Measurements from ENCODE around the gene MIS18A. TPM values are rescaled to one million over a fixed set of nuclear protein-coding genes. Genes with fewer than 3 reads are reported as not detected.

MIS18A gene
- total RNA-seq, 2 donors from 2014 or later: 13.5 to 36.2 TPM

DNA sequence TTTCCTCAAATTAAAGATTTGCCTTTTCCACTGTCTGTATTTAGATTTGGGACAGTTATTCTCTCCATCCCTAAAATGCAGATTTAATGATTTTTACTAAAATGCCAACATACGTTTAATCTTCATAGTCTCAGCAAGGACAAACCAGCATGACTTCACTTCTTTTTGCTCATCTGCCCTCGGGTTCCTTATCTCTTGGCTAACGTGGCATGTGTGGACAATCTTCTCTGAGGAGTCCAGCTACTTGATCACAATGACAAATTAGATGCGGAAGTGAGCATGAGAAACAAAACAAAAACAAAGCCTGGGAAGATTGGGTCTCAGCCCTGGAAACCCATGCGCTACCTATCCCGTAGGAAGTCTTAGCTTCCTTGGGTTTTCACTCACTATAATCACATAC is 20.8 kb upstream of the MIS18A start:
- H3K9ac ChIP-seq (ENCODE audit: low read depth in 2 of 2, low read length in 2 of 2): no peak overlapping the region
- no peaks in the 10 kb centered on the region for H3K27me3 ChIP-seq
- no peaks in the 10 kb centered on the region for H3K9me3 ChIP-seq
- no peak for DNase-seq
- H3K4me3 ChIP-seq: no peak overlapping the region
- no peaks in the 10 kb centered on the region for H3K36me3 ChIP-seq
- no peak overlapping the region for H3K27ac ChIP-seq
- TF ChIP-seq, protein P1, sequence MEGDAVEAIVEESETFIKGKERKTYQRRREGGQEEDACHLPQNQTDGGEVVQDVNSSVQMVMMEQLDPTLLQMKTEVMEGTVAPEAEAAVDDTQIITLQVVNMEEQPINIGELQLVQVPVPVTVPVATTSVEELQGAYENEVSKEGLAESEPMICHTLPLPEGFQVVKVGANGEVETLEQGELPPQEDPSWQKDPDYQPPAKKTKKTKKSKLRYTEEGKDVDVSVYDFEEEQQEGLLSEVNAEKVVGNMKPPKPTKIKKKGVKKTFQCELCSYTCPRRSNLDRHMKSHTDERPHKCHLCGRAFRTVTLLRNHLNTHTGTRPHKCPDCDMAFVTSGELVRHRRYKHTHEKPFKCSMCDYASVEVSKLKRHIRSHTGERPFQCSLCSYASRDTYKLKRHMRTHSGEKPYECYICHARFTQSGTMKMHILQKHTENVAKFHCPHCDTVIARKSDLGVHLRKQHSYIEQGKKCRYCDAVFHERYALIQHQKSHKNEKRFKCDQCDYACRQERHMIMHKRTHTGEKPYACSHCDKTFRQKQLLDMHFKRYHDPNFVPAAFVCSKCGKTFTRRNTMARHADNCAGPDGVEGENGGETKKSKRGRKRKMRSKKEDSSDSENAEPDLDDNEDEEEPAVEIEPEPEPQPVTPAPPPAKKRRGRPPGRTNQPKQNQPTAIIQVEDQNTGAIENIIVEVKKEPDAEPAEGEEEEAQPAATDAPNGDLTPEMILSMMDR (IDR thresholded peaks at IDR 0.05): no peak
- H3K4me1 ChIP-seq: no peaks in the 10 kb centered on the region
- intact Hi-C loops (cut with DNase I): no loop called here

GRCh38 chr21:32298658-32299081 is 19.8 kb upstream of the MIS18A start, which contains the start of gene MRAP:
MRAP (plus strand) TSS chr21:32298855; CDS start chr21:32298972, 117 bp downstream.
- intact Hi-C loops (cut with DNase I): no loop called here
- no peak for DNase-seq
- TF ChIP-seq, protein P1 (IDR thresholded peaks at IDR 0.05): no peak

GRCh38 chr21:32298148-32298559 is 19.3 kb upstream of the MIS18A start:
- no peak overlapping the region for H3K27ac ChIP-seq
- no peaks in the 10 kb centered on the region for H3K27me3 ChIP-seq
- no peaks in the 10 kb centered on the region for H3K4me1 ChIP-seq
- no peaks in the 10 kb centered on the region for H3K36me3 ChIP-seq
- no peak for DNase-seq
- TF ChIP-seq, protein P1 (IDR thresholded peaks at IDR 0.05): no peak
- H3K9me3 ChIP-seq: no peaks in the 10 kb centered on the region
- no peak overlapping the region for H3K4me3 ChIP-seq
- intact Hi-C loops (cut with DNase I): no loop called here
- H3K9ac ChIP-seq (ENCODE audit: low read depth in 2 of 2, low read length in 2 of 2): no peak overlapping the region

More at GRCh38 chr21:32298658-32299081, 19.8 kb upstream of the MIS18A start, which contains the start of gene MRAP:
- Histone ChIP-seq H3K4me3 (no peak within 1 kb of the TSS), H3K4me1 (no peaks in the 10 kb centered on the region), H3K27ac (no peak within 1 kb of the TSS), H3K9me3 (no peaks in the 10 kb centered on the region), H3K9ac (ENCODE audit: low read depth in 2 of 2, low read length in 2 of 2) (no peak within 1 kb of the TSS), H3K27me3 (no peaks in the 10 kb centered on the region), H3K36me3 (no peaks in the 10 kb centered on the region)

DNA sequence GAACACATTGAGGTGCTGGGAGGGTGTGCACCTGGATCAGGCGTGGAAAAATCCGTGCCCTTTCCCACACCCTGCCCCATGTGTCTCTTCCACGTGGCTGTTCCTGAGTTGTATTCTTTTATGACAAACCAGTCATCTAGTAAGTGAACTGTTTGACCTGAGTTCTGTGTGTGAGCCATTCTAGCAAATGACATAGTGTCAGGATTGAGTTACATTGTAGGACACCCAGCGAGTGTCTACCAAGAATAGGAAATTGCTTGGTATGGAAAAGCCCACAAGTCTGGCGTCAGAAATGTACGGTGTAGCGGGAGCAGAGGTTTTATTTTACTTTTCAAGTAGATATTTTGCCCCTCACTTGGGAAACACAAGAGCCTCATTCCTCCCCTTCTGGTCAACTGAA is 18.6 kb upstream of the MIS18A start:
- Histone ChIP-seq H3K9me3 (no peaks in the 10 kb centered on the region), H3K4me1 (no peaks in the 10 kb centered on the region), H3K9ac (ENCODE audit: low read depth in 2 of 2, low read length in 2 of 2) (no peak overlapping the region), H3K4me3 (no peak overlapping the region), H3K27me3 (no peaks in the 10 kb centered on the region), H3K27ac (no peak overlapping the region), H3K36me3 (no peaks in the 10 kb centered on the region)
- no peak for DNase-seq
- intact Hi-C loops (cut with DNase I): no loop called here
- TF ChIP-seq, protein P1 (IDR thresholded peaks at IDR 0.05): no peak

GRCh38 chr21:32285476-32285875 is 6.6 kb upstream of the MIS18A start:
- no peak overlapping the region for H3K4me3 ChIP-seq
- DNase-seq: no peak
- TF ChIP-seq, protein P1 (IDR thresholded peaks at IDR 0.05): no peak
- intact Hi-C loops (cut with DNase I): no loop called here
- no peaks in the 10 kb centered on the region for H3K9me3 ChIP-seq
- no peaks in the 10 kb centered on the region for H3K27me3 ChIP-seq
- H3K36me3 ChIP-seq: no peaks in the 10 kb centered on the region
- no peak overlapping the region for H3K9ac ChIP-seq (ENCODE audit: low read depth in 2 of 2, low read length in 2 of 2)
- H3K27ac ChIP-seq: no peak overlapping the region
- H3K4me1 ChIP-seq: no peaks in the 10 kb centered on the region

Data from colonic mucosa (tissue), 4 donors.